HG03060 (cell line): ENCODE measurements around the gene ZDHHC15.
"Not testable (repeated sequence)": the region's sequence is repeated elsewhere in the genome, so short reads cannot be mapped to it uniquely, and the experiment has no call there.

Experiments used
- ATAC-seq: cut with Tn5 transposase; IDR thresholded peaks from one replicate; pipeline ENCODE4 v1.9.1; 2021; ENCODE audit warnings: low read depth, moderate number of reproducible peaks; ENCODE audit not compliant: unreplicated experiment

ZDHHC15 gene, protein sequence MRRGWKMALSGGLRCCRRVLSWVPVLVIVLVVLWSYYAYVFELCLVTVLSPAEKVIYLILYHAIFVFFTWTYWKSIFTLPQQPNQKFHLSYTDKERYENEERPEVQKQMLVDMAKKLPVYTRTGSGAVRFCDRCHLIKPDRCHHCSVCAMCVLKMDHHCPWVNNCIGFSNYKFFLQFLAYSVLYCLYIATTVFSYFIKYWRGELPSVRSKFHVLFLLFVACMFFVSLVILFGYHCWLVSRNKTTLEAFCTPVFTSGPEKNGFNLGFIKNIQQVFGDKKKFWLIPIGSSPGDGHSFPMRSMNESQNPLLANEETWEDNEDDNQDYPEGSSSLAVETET

DNA sequence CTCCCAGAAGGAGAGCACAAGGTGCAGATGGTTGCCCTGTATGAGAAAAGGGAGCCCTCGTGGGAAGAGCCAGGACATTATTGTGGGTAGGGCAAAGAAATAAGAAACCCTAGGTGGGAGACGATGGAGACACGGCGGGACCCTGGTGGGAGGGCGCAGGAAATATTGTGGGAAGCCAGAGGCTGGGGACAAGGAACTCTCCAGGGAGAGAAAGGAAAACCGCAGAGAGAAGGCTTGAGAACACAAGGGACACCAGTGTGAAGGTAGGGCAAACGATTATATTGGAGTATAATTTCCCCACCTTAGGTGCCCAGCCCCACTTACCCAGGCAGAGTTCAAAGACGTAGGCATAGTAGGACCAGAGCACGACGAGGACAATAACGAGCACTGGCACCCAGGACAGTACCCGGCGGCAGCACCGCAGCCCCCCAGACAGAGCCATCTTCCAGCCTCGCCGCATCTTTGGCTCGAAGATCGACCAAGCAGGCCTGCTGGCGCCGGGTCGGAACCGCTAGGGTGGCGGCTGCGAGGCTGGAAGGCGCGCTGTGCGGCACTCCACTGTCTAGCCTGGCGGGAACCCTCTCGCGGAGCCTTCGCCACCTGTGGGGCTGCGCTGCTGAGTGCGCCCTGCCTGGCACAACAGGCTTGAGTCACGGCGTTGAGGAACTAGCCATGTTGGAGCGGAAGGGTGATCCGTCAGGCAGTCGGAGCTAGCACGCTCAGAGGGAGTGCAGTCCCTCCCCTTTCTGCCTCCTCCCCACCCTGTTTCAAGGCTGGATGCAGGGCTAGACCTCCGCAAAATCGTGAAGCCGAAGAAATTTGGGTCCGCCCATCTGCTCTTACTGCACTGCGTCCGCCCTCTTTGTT is at the start of gene ZDHHC15:
TSS of gene ZDHHC15 (minus strand) at position 473 of the 867 bp plus-strand sequence. CDS start at position 460, 13 bp downstream.
- ATAC-seq, result no peak

DNA sequence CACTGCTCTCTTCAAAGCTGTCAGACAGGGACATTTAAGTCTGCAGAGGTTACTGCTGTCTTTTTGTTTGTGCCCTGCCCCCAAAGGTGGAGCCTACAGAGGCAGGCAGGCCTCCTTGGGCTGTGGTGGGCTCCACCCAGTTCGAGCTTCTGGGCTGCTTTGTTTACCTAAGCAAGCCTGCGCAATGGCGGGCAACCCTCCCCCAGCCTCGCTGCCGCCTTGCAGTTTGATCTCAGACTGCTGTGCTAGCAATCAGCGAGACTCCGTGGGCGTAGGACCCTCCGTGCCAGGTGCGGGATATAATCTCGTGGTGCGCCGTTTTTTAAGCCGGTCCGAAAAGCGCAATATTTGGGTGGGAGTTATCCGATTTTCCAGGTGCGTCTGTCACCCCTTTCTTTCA is 37.7 kb upstream of the ZDHHC15 start:
- ATAC-seq, result not testable (repeated sequence)

DNA sequence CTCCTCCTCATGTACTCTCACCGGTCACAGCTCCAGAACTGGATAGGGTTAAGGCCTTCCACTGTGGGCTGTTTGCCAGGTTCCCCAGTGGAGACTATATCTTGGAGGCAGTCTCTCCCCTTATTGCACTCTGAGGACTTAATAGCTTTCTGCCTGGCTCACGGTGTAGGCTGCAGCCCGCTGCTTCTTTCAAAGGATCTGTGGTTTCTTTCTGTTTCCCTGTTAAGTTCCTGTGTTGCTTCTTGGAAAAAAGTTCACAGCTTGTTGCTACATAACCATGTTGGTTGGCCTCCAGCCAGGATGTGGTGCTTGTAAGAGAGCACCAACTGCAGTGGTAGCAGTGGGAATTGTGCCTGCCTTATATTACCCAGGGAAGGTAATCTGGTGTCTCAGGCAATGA is 24.9 kb upstream of the ZDHHC15 start:
- no peak for ATAC-seq

DNA sequence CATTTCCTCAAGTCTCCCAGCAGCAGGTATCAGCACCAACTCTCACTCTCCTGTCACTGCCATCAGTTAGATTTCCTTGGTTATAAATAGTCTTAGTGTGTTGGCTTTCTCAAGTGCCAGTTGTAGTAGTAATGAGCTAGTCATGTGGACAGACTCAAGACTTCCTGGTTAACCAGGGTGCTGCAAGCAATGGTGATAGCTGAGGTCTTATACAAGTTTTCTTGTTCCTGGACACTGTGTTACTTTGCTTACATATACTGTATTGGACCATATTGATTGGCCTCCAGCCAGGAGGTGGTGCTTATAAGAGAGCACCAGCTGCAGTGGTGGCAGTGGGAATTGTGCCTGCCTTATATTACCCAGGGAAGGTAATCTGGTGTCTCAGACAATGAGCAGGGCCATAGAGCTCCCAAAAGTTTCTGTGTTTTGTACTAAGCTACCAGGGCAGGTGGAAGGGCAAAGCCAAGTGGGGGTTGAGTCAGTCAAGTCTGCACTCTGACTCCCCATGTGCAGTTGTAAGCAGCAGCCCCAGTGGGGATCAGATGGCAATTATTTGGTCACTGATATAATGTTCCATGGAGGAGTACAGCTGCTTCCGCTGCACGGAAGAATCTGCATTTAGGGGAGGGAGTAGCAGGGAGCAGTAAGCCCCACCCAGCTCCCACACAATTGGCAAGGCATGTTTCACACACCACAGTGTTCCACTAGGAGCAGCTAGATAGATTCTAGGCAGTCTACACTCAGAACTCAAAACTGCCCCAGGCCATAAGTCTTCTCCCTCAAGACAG is 24.1 kb upstream of the ZDHHC15 start:
- ATAC-seq, result no peak

DNA sequence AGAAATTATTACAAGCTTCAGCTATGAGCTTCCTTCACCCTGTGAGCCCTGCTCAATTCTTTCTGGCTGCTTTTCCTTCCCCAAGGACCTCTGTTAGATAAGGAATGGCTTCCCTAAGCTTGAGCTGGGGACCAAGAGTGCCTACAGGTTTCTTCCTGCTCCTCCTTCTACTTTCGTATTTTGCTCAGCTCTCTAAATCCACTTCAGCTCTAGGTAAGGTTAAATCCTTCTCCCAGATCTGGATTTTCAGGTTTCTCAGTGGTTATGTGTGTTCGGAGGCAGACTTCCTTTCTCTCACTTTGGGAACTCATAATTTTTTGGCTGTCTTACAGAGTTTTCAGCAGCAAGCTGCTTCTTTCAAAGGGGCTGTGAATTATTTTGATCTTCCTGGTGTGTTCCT is 21.9 kb upstream of the ZDHHC15 start:
- no peak for ATAC-seq

DNA sequence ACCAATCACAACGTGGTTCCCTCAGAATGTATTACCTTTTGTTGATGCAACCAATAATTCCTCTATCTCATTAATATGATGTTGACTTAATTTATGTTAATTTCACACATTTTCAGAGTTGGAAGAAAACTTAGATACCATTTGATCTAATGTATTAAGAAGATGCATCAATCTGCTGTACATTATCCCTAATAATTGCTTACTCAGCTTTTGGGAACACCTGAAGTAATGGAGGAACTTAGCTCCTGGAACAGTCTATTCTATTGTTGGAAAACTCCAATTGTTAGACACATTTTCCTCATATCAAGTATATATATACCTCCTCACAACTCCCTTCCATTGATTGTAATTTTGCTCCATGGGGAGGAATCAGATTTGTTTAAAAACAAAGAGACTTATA is 38.9 kb downstream of the ZDHHC15 start:
- no peak for ATAC-seq

DNA sequence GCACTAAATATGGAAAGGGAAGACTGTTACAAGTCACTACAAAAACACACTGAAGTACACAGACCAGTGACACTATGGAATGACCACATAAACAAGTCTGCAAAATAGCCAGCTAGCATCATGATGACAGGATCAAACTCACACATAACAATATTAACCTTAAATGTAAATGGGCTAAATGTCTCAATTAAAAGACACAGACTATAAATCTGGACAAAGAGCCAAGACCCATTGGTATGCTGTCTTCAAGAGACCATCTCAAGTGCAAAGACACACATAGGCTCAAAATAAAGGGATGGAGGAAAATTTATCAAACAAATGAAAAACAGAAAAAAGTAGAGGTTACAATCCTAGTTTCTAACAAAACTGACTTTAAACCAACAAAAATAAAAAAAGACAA is 61.1 kb downstream of the ZDHHC15 start:
- not testable (repeated sequence) for ATAC-seq

DNA sequence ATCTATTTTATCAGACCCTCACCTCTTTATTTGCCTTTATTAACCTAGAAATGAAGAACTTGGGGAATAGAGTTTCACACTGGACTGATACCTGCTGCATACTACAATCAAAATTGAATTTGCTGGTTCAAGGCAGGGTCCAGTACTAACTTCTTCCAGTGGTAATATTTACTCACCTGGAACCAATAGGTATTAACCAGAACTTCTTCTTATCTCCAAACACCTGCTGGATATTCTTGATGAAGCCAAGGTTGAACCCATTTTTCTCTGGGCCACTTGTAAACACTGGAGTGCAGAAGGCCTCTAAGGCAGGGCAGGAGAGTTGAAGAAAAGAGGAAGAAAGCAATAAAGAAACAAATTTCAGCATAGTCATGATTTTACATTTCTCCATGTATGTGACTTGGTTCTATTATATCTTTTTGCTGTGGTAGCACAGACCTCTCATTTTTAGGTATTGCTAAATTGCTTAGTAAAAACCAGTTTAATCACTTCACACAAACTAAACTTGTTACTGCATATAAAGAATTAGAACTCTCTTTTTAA is 101.1 kb downstream of the ZDHHC15 start:
- no peak for ATAC-seq

DNA sequence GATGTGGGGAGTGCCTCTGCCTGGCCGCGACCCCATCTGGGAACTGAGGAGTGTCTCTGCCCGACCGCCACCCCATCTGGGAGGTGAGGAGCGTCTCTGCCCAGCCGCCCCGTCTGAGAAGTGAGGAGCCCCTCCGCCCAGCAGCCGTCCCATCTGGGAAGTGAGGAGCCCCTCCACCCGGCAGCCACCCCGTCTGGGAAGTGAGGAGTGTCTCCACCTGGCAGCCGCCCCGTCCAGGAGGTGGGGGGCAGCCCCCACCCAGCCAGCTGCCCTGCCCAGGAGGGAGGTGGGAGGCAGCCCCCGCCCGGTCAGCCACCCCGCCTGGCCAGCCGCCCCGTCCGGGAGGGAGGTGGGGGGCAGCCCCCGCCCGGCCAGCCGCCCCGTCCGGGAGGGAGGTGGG is 115.7 kb downstream of the ZDHHC15 start:
- not testable (repeated sequence) for ATAC-seq

DNA sequence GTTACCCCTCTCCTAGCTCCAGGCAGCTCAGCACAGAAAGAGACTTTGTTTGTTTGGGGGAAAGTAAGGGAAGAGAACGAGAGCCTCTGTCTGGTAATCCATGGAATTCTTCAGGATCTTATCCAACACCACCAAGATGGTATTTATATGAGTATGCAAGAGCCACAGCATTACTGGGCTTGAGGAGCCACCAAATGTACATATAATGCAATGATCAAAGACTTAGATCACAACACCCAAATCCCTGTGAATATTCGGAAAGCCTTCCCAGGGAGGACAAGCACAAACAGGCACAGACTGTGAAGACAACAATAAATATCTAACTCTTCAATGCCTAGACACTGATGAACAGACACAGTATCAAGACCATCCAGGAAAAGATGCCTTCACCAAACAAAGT is 132.4 kb downstream of the ZDHHC15 start:
- no peak for ATAC-seq

DNA sequence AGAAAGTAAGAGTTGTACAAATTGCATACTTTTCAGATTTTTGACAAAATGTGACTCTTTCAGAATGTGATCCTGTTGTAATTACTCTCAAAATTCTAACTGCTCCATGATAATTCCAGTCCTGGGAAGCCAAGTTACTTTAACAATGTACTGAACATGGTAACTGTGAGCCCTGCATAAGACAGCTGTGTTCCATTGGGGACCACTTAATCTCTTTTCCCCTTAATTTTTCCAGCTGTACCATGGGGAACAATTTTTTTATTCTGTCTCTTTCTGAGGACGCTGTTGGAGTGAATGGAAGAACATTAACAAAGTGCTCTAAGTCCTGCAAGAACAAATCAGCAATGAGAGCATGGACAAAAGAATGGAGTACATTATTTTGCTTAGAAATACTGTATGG is 153.1 kb downstream of the ZDHHC15 start:
- no peak for ATAC-seq

DNA sequence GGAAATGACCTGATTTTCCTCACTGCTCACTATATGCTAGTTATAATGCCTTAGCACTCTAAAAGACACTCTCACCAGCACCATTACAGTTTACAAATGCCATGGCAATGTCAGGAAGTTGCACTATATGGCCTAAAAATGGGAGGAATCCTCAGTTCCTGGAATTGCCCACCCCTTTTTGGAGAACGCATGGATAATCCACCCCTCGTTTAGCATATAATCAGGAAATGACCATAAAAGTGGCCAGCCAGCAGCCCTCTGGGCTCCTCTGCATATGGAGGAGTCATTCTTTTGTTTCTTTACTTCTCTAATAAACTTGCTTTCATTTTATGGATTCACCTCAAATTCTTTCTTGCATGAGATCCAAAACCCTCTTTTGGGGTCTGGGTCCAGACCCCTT is 156.0 kb downstream of the ZDHHC15 start:
- ATAC-seq, result no peak

DNA sequence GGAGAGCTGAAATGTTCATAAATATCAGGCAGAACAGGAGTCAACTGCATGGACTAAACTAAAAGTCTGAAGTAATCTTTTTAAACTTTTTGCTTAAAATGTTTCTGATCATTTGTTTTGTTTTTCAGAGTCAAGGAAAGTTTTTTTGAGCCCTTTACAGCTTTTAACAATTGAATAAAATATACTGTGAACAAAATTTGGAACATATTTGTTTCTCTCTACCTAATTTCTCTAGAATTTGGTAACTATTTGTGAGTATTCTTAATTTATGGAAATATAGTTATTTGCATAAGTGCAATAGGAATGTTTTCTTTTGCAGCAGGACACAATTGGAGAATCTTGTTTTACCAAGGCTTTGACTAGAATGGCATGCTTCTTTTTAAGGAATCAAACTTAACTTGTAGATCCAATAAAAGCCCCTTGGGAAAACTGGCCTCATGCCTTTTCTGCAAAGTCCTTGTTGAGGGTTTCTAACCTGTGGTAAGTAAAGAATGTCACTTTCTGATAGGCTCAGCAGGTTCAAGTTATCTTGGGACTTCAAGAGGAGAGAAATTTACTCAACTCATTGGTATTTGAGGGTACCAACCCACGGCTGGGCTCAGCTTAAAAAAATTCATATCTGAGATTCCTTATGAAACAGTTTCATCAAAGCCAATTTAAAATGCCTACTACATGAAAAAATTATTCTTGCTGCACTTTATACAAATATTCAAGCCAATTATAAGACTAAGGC is 157.4 kb downstream of the ZDHHC15 start:
- no peak for ATAC-seq

DNA sequence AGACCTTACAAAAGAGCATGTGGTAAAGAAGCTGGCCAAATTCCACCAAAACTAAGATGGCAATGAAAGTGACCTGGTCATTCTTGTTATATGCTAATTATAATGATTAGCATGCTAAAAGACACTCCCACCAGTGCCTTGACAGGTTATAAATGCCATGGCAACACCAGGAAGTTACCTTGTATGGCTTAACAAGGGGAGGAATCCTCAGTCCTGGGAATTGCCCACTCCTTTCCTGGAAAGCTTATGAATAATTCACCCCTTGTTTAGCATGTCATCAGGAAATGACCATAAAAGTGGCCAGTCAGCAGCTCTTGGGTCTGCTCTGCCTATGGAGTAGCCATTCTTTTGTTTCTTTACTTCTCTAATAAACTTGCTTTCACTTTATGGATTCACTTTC is 161.0 kb downstream of the ZDHHC15 start:
- ATAC-seq, result no peak

DNA sequence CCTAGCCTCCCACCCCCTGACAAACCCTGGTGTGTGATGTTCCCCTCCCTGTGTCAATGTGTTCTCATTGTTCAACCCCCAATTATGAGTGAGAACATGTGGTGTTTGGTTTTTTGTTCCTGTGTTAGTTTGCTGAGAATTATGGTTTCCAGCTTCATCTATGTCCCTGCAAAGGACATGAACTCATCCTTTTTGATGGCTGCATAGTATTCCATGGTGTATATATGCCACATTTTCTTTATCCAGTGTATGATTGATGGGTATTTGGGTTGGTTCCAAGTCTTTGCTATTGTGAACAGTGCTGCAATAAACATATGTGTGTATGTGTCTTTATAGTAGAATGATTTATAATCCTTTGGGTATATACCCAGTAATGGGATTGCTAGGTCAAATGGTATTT is 174.2 kb downstream of the ZDHHC15 start:
- not testable (repeated sequence) for ATAC-seq

DNA sequence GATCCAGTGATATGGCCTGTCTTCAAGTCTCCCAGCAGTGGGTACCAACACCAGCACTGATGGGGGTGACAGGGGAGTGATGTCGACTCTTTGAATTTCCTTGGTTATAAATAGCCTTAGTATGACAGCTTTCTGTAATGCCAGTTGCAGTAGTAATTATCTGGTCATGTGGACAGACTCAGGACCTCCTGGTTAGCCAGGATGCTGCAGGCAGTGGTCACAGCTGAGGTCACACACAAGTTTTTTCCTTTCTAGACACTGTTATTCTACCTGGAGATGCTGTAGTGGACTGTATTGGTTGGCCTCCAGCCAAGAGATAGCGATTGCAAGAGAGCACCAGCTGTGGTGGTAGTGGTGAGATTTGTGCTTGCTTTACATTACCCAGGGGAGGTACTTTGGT is 185.3 kb downstream of the ZDHHC15 start:
- no peak for ATAC-seq

DNA sequence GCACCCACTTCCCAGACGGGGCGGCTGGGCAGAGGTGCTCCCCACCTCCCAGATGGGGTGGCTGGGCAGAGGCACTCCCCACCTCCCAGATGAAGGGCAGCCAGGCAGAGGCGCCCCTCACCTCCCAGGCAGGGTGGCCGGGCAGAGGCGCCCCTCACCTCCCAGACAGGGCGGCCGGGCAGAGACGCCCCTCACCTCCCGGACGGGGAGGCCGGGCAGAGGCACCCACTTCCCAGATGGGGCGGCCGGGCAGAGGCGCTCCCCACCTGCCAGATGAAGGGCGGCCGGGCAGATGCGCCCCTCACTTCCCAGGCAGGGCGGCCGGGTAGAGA is 187.7 kb downstream of the ZDHHC15 start:
- ATAC-seq, result no peak

DNA sequence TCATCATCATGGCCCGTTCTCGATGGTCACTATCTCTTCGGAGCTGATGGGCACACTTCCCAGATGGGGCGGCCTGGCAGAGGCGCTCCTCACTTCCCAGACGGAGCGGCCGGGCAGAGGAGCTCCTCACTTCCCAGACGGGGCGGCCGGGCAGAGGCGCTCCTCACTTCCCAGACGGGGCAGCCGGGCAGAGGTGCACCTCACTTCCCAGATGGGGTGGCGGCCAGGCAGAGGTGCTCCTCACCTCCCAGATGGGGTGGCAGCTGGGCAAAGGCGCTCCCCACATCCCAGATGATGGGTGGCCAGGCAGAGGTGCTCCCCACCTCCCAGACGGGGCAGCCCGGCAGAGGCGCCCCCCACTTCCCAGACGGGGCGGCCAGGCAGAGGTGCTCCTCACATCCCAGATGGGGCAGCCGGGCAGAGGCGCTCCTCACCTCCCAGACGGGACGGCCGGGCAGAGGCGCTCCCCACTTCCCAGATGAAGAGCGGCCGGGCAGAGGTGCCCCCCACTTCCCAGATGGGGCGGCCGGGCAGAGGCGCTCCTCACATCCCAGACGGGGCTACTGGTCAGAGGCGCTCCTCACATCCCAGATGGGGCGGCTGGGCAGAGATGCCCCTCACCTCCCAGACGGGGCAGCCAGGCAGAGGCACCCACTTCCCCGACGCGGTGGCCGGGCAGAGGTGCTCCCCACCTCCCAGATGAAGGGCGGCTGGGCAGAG is 188.3 kb downstream of the ZDHHC15 start:
- ATAC-seq, result not testable (repeated sequence)

DNA sequence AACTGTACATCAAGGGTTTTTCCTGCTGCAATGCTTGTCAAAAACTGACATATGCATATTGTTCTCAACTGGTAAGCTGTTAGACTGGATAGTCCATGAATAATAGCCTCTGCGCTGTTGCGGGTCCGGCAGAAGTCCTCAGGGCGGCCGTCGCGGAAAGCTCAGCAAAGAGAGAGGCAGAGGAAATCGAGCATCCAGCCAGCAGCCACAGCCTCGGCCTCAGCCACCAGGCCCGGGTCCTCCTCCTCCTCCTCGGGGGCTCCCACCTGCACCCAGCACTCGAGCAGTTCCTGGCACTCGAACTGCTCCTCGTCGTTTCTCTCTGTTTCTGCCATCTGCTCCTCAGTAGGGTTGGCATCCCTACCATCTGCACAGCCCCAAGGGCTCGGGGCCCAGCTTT is 195.2 kb downstream of the ZDHHC15 start:
- ATAC-seq, result no peak
